Measurements from ENCODE around the gene ZNG1F. TPM values are rescaled to one million over a fixed set of nuclear protein-coding genes. Genes with fewer than 3 reads are reported as not detected.
"Not testable (repeated sequence)": the region's sequence is repeated elsewhere in the genome, so short reads cannot be mapped to it uniquely, and the experiment has no call there.

ZNG1F gene
- total RNA-seq, 1 donor from 2014 or later: 11.4 TPM

GRCh38 chr9:41110913-41111312 lies 78.2 kb downstream of the ZNG1F start:
- H3K4me1 Mint-ChIP-seq (ENCODE audit: low read depth); H3K27me3 Mint-ChIP-seq (ENCODE audit: low read depth); H3K27ac Mint-ChIP-seq; intact Hi-C loops (cut with micrococcal nuclease); H3K9me3 Mint-ChIP-seq; H3K4me3 Mint-ChIP-seq (ENCODE audit: low read depth); H3K36me3 Mint-ChIP-seq (ENCODE audit: low read depth); DNase-seq (ENCODE audit: low spot score): not testable (repeated sequence)

- H3K4me1 Mint-ChIP-seq (ENCODE audit: low read depth); H3K9me3 Mint-ChIP-seq; H3K36me3 Mint-ChIP-seq (ENCODE audit: low read depth); DNase-seq (ENCODE audit: low spot score); H3K27ac Mint-ChIP-seq; H3K4me3 Mint-ChIP-seq (ENCODE audit: low read depth); intact Hi-C loops (cut with micrococcal nuclease); H3K27me3 Mint-ChIP-seq (ENCODE audit: low read depth): not testable (repeated sequence)
These were observed 79.9 kb downstream of the ZNG1F start for GRCh38 chr9:41109253-41109652.

GRCh38 chr9:41108816-41109215 lies 80.3 kb downstream of the ZNG1F start:
- H3K27me3 Mint-ChIP-seq (ENCODE audit: low read depth): not testable (repeated sequence)

GRCh38 chr9:41106472-41107116 lies 82.5 kb downstream of the ZNG1F start:
- H3K27ac Mint-ChIP-seq; DNase-seq (ENCODE audit: low spot score); H3K4me1 Mint-ChIP-seq (ENCODE audit: low read depth); H3K4me3 Mint-ChIP-seq (ENCODE audit: low read depth); H3K36me3 Mint-ChIP-seq (ENCODE audit: low read depth); H3K9me3 Mint-ChIP-seq; H3K27me3 Mint-ChIP-seq (ENCODE audit: low read depth); intact Hi-C loops (cut with micrococcal nuclease): not testable (repeated sequence)

More at GRCh38 chr9:41108816-41109215, 80.3 kb downstream of the ZNG1F start:
- H3K9me3 Mint-ChIP-seq; H3K4me1 Mint-ChIP-seq (ENCODE audit: low read depth); H3K27ac Mint-ChIP-seq; H3K4me3 Mint-ChIP-seq (ENCODE audit: low read depth); DNase-seq (ENCODE audit: low spot score); intact Hi-C loops (cut with micrococcal nuclease); H3K36me3 Mint-ChIP-seq (ENCODE audit: low read depth): not testable (repeated sequence)

GRCh38 chr9:41105557-41106253 lies 83.4 kb downstream of the ZNG1F start:
- H3K4me1 Mint-ChIP-seq (ENCODE audit: low read depth); DNase-seq (ENCODE audit: low spot score); H3K27ac Mint-ChIP-seq; H3K36me3 Mint-ChIP-seq (ENCODE audit: low read depth); intact Hi-C loops (cut with micrococcal nuclease); H3K4me3 Mint-ChIP-seq (ENCODE audit: low read depth); H3K9me3 Mint-ChIP-seq; H3K27me3 Mint-ChIP-seq (ENCODE audit: low read depth): not testable (repeated sequence)

GRCh38 chr9:41104542-41104941 lies 84.6 kb downstream of the ZNG1F start:
- H3K4me3 Mint-ChIP-seq (ENCODE audit: low read depth); H3K4me1 Mint-ChIP-seq (ENCODE audit: low read depth); intact Hi-C loops (cut with micrococcal nuclease); H3K9me3 Mint-ChIP-seq; H3K27me3 Mint-ChIP-seq (ENCODE audit: low read depth); H3K27ac Mint-ChIP-seq; DNase-seq (ENCODE audit: low spot score); H3K36me3 Mint-ChIP-seq (ENCODE audit: low read depth): not testable (repeated sequence)

- DNase-seq (ENCODE audit: low spot score); intact Hi-C loops (cut with micrococcal nuclease); H3K4me3 Mint-ChIP-seq (ENCODE audit: low read depth); H3K9me3 Mint-ChIP-seq; H3K4me1 Mint-ChIP-seq (ENCODE audit: low read depth); H3K36me3 Mint-ChIP-seq (ENCODE audit: low read depth); H3K27me3 Mint-ChIP-seq (ENCODE audit: low read depth); H3K27ac Mint-ChIP-seq: not testable (repeated sequence)
These were observed 88.6 kb downstream of the ZNG1F start for GRCh38 chr9:41100508-41100907.

GRCh38 chr9:41098759-41099158 lies 90.4 kb downstream of the ZNG1F start:
- DNase-seq (ENCODE audit: low spot score); H3K4me1 Mint-ChIP-seq (ENCODE audit: low read depth); intact Hi-C loops (cut with micrococcal nuclease); H3K27ac Mint-ChIP-seq; H3K4me3 Mint-ChIP-seq (ENCODE audit: low read depth); H3K9me3 Mint-ChIP-seq; H3K27me3 Mint-ChIP-seq (ENCODE audit: low read depth); H3K36me3 Mint-ChIP-seq (ENCODE audit: low read depth): not testable (repeated sequence)

GRCh38 chr9:41095060-41095459 lies 94.1 kb downstream of the ZNG1F start:
- H3K36me3 Mint-ChIP-seq (ENCODE audit: low read depth); H3K27ac Mint-ChIP-seq; intact Hi-C loops (cut with micrococcal nuclease); H3K4me1 Mint-ChIP-seq (ENCODE audit: low read depth); H3K27me3 Mint-ChIP-seq (ENCODE audit: low read depth); H3K9me3 Mint-ChIP-seq; H3K4me3 Mint-ChIP-seq (ENCODE audit: low read depth); DNase-seq (ENCODE audit: low spot score): not testable (repeated sequence)

GRCh38 chr9:41094010-41094773 lies 94.9 kb downstream of the ZNG1F start:
- H3K36me3 Mint-ChIP-seq (ENCODE audit: low read depth); H3K4me3 Mint-ChIP-seq (ENCODE audit: low read depth); H3K27ac Mint-ChIP-seq; H3K27me3 Mint-ChIP-seq (ENCODE audit: low read depth); DNase-seq (ENCODE audit: low spot score); H3K4me1 Mint-ChIP-seq (ENCODE audit: low read depth); H3K9me3 Mint-ChIP-seq; intact Hi-C loops (cut with micrococcal nuclease): not testable (repeated sequence)

GRCh38 chr9:41090922-41091321 lies 98.2 kb downstream of the ZNG1F start:
- peaks cover 16% of the 10 kb centered on the region for H3K27me3 Mint-ChIP-seq (ENCODE audit: low read depth)
- H3K4me3 Mint-ChIP-seq (ENCODE audit: low read depth); H3K9me3 Mint-ChIP-seq; DNase-seq (ENCODE audit: low spot score); intact Hi-C loops (cut with micrococcal nuclease); H3K4me1 Mint-ChIP-seq (ENCODE audit: low read depth); H3K36me3 Mint-ChIP-seq (ENCODE audit: low read depth); H3K27ac Mint-ChIP-seq: not testable (repeated sequence)

- H3K4me1 Mint-ChIP-seq (ENCODE audit: low read depth); H3K4me3 Mint-ChIP-seq (ENCODE audit: low read depth); H3K27ac Mint-ChIP-seq; intact Hi-C loops (cut with micrococcal nuclease); DNase-seq (ENCODE audit: low spot score); H3K9me3 Mint-ChIP-seq; H3K36me3 Mint-ChIP-seq (ENCODE audit: low read depth): not testable (repeated sequence)
- peaks cover 18% of the 10 kb centered on the region for H3K27me3 Mint-ChIP-seq (ENCODE audit: low read depth)
These were observed 98.7 kb downstream of the ZNG1F start for GRCh38 chr9:41090386-41090785.

- H3K9me3 Mint-ChIP-seq; H3K27ac Mint-ChIP-seq; H3K36me3 Mint-ChIP-seq (ENCODE audit: low read depth); H3K4me3 Mint-ChIP-seq (ENCODE audit: low read depth); intact Hi-C loops (cut with micrococcal nuclease); DNase-seq (ENCODE audit: low spot score); H3K4me1 Mint-ChIP-seq (ENCODE audit: low read depth): not testable (repeated sequence)
- peaks cover 20% of the 10 kb centered on the region for H3K27me3 Mint-ChIP-seq (ENCODE audit: low read depth)
These were observed 100.6 kb downstream of the ZNG1F start for GRCh38 chr9:41088450-41089059.
